ENCODE results near the gene UBE4A.

UBE4A gene

GRCh38 chr11:118442301-118442700, 82.9 kb downstream of the UBE4A start:
- DNase-seq = no peak

GRCh38 chr11:118442908-118443589, 83.6 kb downstream of the UBE4A start:
- no peak for DNase-seq

- no peak for DNase-seq
These were observed 84.3 kb downstream of the UBE4A start for GRCh38 chr11:118443590-118444218.

GRCh38 chr11:118447423-118447822, 88.0 kb downstream of the UBE4A start:
- DNase-seq = no peak

GRCh38 chr11:118448294-118448693, 88.9 kb downstream of the UBE4A start:
- DNase-seq = no peak

Data from hematopoietic multipotent progenitor cell treated with erythropoietin and hydrocortisone succinate and interleukin-3 and kit ligand, for 8 days (in vitro differentiated cells).